Measurements from ENCODE around the gene OR1L8. TPM values are rescaled to one million over a fixed set of nuclear protein-coding genes. Genes with fewer than 3 reads are reported as not detected.
"Not testable (repeated sequence)": the region's sequence is repeated elsewhere in the genome, so short reads cannot be mapped to it uniquely, and the experiment has no call there.

Gene OR1L8, protein sequence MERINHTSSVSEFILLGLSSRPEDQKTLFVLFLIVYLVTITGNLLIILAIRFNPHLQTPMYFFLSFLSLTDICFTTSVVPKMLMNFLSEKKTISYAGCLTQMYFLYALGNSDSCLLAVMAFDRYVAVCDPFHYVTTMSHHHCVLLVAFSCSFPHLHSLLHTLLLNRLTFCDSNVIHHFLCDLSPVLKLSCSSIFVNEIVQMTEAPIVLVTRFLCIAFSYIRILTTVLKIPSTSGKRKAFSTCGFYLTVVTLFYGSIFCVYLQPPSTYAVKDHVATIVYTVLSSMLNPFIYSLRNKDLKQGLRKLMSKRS
- total RNA-seq, result under 1 TPM in 1 of 5 donors, not detected in 4; 0.35 TPM
- total RNA-seq (2013), result 0.06 TPM
- 0 to 0.35 (median 0.07) reads per million in 29 experiments for total RNA-seq

DNA sequence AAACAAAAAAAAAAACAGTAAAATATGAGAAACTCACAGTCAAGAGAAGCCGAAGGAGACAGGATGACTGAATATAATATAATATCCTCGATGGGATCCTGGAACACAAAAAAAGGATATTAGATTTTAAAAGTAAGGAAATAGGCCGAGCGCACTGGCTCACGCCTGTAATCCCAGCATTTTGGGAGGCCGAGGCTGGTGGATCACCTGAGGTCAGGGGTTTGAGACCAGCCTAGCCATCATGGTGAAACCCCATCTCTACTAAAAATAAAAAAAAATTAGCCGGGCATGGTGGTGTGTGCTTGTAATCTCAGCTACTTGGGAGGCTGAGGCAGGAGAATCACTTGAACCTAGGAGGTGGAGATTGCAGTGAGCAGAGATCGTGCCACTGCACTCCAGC lies at the start of gene OR1L8:
OR1L8 (minus strand) TSS at position 101 of the 400 bp plus-strand sequence. CDS start 14,907 bp downstream, outside the sequence.
- CTCF ChIA-PET; H3K27ac Mint-ChIP-seq; POLR2A ChIA-PET; H3K27ac ChIP-seq (ENCODE audit: low read length); H3K27me3 ChIP-seq (replicated peaks in 1 of 2; ENCODE audit: control insufficient read depth in 2 of 2, extremely low read depth in 1 of 2, insufficient read depth in 2 of 2, low read length in 1 of 2); H3K4me1 Mint-ChIP-seq; H3K4me3 Mint-ChIP-seq; H3K9me3 Mint-ChIP-seq; H3K4me1 ChIP-seq (ENCODE audit: control insufficient read depth in 1 of 2, extremely low read depth in 1 of 2, insufficient read depth in 2 of 2, low read length in 2 of 2); H3K9me3 ChIP-seq; H3K27me3 Mint-ChIP-seq; H3K36me3 ChIP-seq (ENCODE audit: control insufficient read depth in 2 of 2, extremely low read depth in 1 of 2, insufficient read depth in 1 of 2, low read length in 1 of 2); DNase-seq; ATAC-seq (replicated peaks in 1 of 4); H3K4me3 ChIP-seq (ENCODE audit: control insufficient read depth in 1 of 2, extremely low read depth in 1 of 2, low read length in 1 of 2); H3K36me3 Mint-ChIP-seq: not testable (repeated sequence)
- WGBS (ENCODE audit: insufficient coverage), result no CpG with 5 or more reads among the region's 8 CpGs

- ChIA-PET POLR2A (no interaction called here), CTCF (no interaction called here)
- no peak overlapping the region for H3K4me3 ChIP-seq (ENCODE audit: control insufficient read depth in 1 of 2, extremely low read depth in 1 of 2, low read length in 1 of 2)
- DNase-seq (no peak), ATAC-seq (replicated peaks in 1 of 4) (no peak)
- no peaks in the 10 kb centered on the region for H3K9me3 ChIP-seq
- Mint-ChIP-seq H3K9me3 (peaks cover 0 to 2% (median 0%) of the 10 kb centered on the region in 3 donors), H3K27ac (no peak overlapping the region), H3K27me3 (peaks cover 0 to 12% of the 10 kb centered on the region in 2 donors), H3K4me3 (no peak overlapping the region), H3K36me3 (no peaks in the 10 kb centered on the region), H3K4me1 (no peaks in the 10 kb centered on the region)
- H3K27me3 ChIP-seq (replicated peaks in 1 of 2; ENCODE audit: control insufficient read depth in 2 of 2, extremely low read depth in 1 of 2, insufficient read depth in 2 of 2, low read length in 1 of 2), result no peaks in the 10 kb centered on the region
- H3K36me3 ChIP-seq (ENCODE audit: control insufficient read depth in 2 of 2, extremely low read depth in 1 of 2, insufficient read depth in 1 of 2, low read length in 1 of 2), result no peaks in the 10 kb centered on the region
- WGBS (ENCODE audit: insufficient coverage), result 69% methylated on average over 2 of the region's 7 CpGs
- H3K27ac ChIP-seq (ENCODE audit: low read length), result no peak overlapping the region
- H3K4me1 ChIP-seq (ENCODE audit: control insufficient read depth in 1 of 2, extremely low read depth in 1 of 2, insufficient read depth in 2 of 2, low read length in 2 of 2), result no peaks in the 10 kb centered on the region
Observed at GRCh38 chr9:122619996-122620395, 36.8 kb upstream of the OR1L8 start.

DNA sequence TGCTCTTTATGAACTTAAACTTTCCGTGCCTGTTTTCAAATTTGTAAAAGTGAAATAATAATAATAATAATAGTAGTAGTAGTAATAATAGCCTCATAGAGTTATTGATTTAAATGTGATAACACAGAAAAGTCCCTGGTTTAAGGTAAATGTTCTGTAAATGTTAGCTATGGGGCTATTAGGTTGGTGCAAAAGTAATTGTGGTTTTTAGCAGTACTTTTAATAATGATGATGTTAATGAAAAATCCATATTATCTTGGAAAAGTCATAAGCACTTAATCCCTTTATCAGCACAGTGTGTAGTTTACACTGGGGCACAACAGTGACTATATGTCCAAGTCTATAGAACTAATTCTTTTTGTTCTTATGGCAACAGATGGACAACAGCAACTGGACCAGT lies 31.2 kb upstream of the OR1L8 start, which contains the start of gene OR1Q1:
OR1Q1 (plus strand) TSS at position 377 of the 400 bp plus-strand sequence; CDS start at position 377, 0 bp downstream.
- no peak within 1 kb of the TSS for H3K27ac Mint-ChIP-seq
- H3K36me3 ChIP-seq (ENCODE audit: control insufficient read depth in 2 of 2, extremely low read depth in 1 of 2, insufficient read depth in 1 of 2, low read length in 1 of 2), result no peaks in the 10 kb centered on the region
- H3K36me3 Mint-ChIP-seq, result no peaks in the 10 kb centered on the region
- H3K27me3 Mint-ChIP-seq, result peaks cover 9 to 17% of the 10 kb centered on the region in 2 donors
- no peak for ATAC-seq (replicated peaks in 1 of 4)
- H3K4me1 ChIP-seq (ENCODE audit: control insufficient read depth in 1 of 2, extremely low read depth in 1 of 2, insufficient read depth in 2 of 2, low read length in 2 of 2), result no peaks in the 10 kb centered on the region
- no peak within 1 kb of the TSS for H3K4me3 ChIP-seq (ENCODE audit: control insufficient read depth in 1 of 2, extremely low read depth in 1 of 2, low read length in 1 of 2)
- H3K4me3 Mint-ChIP-seq, result no peak within 1 kb of the TSS
- CTCF ChIA-PET, result no interaction called here
- WGBS (ENCODE audit: insufficient coverage), result no CpG with 5 or more reads among the region's 1 CpG
- H3K4me1 Mint-ChIP-seq, result no peaks in the 10 kb centered on the region
- peaks cover 0 to 2% (median 0%) of the 10 kb centered on the region in 3 donors for H3K9me3 Mint-ChIP-seq
- no peak within 1 kb of the TSS for H3K27ac ChIP-seq (ENCODE audit: low read length)
- DNase-seq, result no peak
- POLR2A ChIA-PET, result no interaction called here
- H3K9me3 ChIP-seq, result no peaks in the 10 kb centered on the region
- H3K27me3 ChIP-seq (replicated peaks in 1 of 2; ENCODE audit: control insufficient read depth in 2 of 2, extremely low read depth in 1 of 2, insufficient read depth in 2 of 2, low read length in 1 of 2), result peaks cover 0 to 4% of the 10 kb centered on the region in 2 experiments

GRCh38 chr9:122609804-122610203 lies 26.6 kb upstream of the OR1L8 start:
- Histone ChIP-seq H3K9me3 (no peaks in the 10 kb centered on the region), H3K4me1 (ENCODE audit: control insufficient read depth in 1 of 2, extremely low read depth in 1 of 2, insufficient read depth in 2 of 2, low read length in 2 of 2) (no peaks in the 10 kb centered on the region), H3K27ac (ENCODE audit: low read length) (no peak overlapping the region), H3K36me3 (ENCODE audit: control insufficient read depth in 2 of 2, extremely low read depth in 1 of 2, insufficient read depth in 1 of 2, low read length in 1 of 2) (no peaks in the 10 kb centered on the region), H3K27me3 (replicated peaks in 1 of 2; ENCODE audit: control insufficient read depth in 2 of 2, extremely low read depth in 1 of 2, insufficient read depth in 2 of 2, low read length in 1 of 2) (peaks cover 0 to 4% of the 10 kb centered on the region in 2 experiments), H3K4me3 (ENCODE audit: control insufficient read depth in 1 of 2, extremely low read depth in 1 of 2, low read length in 1 of 2) (no peak overlapping the region)
- Mint-ChIP-seq H3K27ac (no peak overlapping the region), H3K27me3 (peaks cover 9 to 15% of the 10 kb centered on the region in 2 donors), H3K4me3 (no peak overlapping the region), H3K9me3 (no peaks in the 10 kb centered on the region), H3K36me3 (no peaks in the 10 kb centered on the region), H3K4me1 (no peaks in the 10 kb centered on the region)
- 64% methylated on average over 3 of the region's 4 CpGs for WGBS (ENCODE audit: insufficient coverage)
- DNase-seq, result no peak
- ATAC-seq (replicated peaks in 1 of 4), result no peak
- ChIA-PET CTCF (no interaction called here), POLR2A (no interaction called here)

GRCh38 chr9:122606587-122606986 lies 23.4 kb upstream of the OR1L8 start:
- DNase-seq (no peak), ATAC-seq (replicated peaks in 1 of 4) (no peak)
- no peaks in the 10 kb centered on the region for H3K36me3 ChIP-seq (ENCODE audit: control insufficient read depth in 2 of 2, extremely low read depth in 1 of 2, insufficient read depth in 1 of 2, low read length in 1 of 2)
- H3K9me3 Mint-ChIP-seq, result peaks cover 0 to 5% (median 0%) of the 10 kb centered on the region in 3 donors
- no peak overlapping the region for H3K27ac ChIP-seq (ENCODE audit: low read length)
- H3K27me3 Mint-ChIP-seq, result peaks cover 9 to 12% of the 10 kb centered on the region in 2 donors
- H3K4me1 ChIP-seq (ENCODE audit: control insufficient read depth in 1 of 2, extremely low read depth in 1 of 2, insufficient read depth in 2 of 2, low read length in 2 of 2), result no peaks in the 10 kb centered on the region
- WGBS (ENCODE audit: insufficient coverage), result no CpG with 5 or more reads among the region's 1 CpG
- no peaks in the 10 kb centered on the region for H3K9me3 ChIP-seq
- no peak overlapping the region for H3K4me3 ChIP-seq (ENCODE audit: control insufficient read depth in 1 of 2, extremely low read depth in 1 of 2, low read length in 1 of 2)
- H3K27ac Mint-ChIP-seq, result no peak overlapping the region
- H3K4me3 Mint-ChIP-seq, result no peak overlapping the region
- POLR2A ChIA-PET, result no interaction called here
- H3K36me3 Mint-ChIP-seq, result no peaks in the 10 kb centered on the region
- no peaks in the 10 kb centered on the region for H3K4me1 Mint-ChIP-seq
- CTCF ChIA-PET, result no interaction called here
- peaks cover 0 to 4% of the 10 kb centered on the region in 2 experiments for H3K27me3 ChIP-seq (replicated peaks in 1 of 2; ENCODE audit: control insufficient read depth in 2 of 2, extremely low read depth in 1 of 2, insufficient read depth in 2 of 2, low read length in 1 of 2)

DNA sequence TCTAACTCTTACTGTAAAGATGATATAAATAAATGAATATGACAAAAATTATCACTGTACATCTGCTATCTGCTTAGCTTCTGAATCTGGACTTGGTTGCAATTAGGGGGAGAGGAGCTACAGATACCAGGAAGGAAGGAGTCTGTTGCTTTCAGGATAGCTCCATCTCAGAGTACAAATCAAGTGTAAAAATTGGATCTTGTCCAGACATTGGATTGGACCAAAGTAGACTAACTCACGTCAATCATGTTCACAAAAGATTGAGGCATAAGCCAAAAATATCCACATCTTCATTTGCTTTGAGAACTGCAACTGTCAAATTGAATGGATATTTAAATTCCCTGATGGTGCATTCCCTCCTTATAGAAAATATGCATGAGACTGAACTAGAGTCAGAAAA lies 22.5 kb upstream of the OR1L8 start:
- DNase-seq (no peak), ATAC-seq (replicated peaks in 1 of 4) (no peak)
- no peaks in the 10 kb centered on the region for H3K9me3 ChIP-seq
- ChIA-PET CTCF (no interaction called here), POLR2A (no interaction called here)
- no peak overlapping the region for H3K4me3 ChIP-seq (ENCODE audit: control insufficient read depth in 1 of 2, extremely low read depth in 1 of 2, low read length in 1 of 2)
- Mint-ChIP-seq H3K4me3 (no peak overlapping the region), H3K4me1 (no peaks in the 10 kb centered on the region), H3K36me3 (peaks cover 3% of the 10 kb centered on the region), H3K27ac (no peak overlapping the region), H3K9me3 (peaks cover 0 to 12% (median 3%) of the 10 kb centered on the region in 3 donors), H3K27me3 (peaks cover 7 to 8% of the 10 kb centered on the region in 2 donors)
- peaks cover 0 to 4% of the 10 kb centered on the region in 2 experiments for H3K27me3 ChIP-seq (replicated peaks in 1 of 2; ENCODE audit: control insufficient read depth in 2 of 2, extremely low read depth in 1 of 2, insufficient read depth in 2 of 2, low read length in 1 of 2)
- H3K36me3 ChIP-seq (ENCODE audit: control insufficient read depth in 2 of 2, extremely low read depth in 1 of 2, insufficient read depth in 1 of 2, low read length in 1 of 2), result no peaks in the 10 kb centered on the region
- no peak overlapping the region for H3K27ac ChIP-seq (ENCODE audit: low read length)
- H3K4me1 ChIP-seq (ENCODE audit: control insufficient read depth in 1 of 2, extremely low read depth in 1 of 2, insufficient read depth in 2 of 2, low read length in 2 of 2), result no peaks in the 10 kb centered on the region
- no CpG with 5 or more reads among the region's 1 CpG for WGBS (ENCODE audit: insufficient coverage)
